HG03432 (cell line): ENCODE data around the gene PTPN9.
"Not testable (repeated sequence)": the region's sequence is repeated elsewhere in the genome, so short reads cannot be mapped to it uniquely, and the experiment has no call there.

Experiments
- ATAC-seq: cut with Tn5 transposase; IDR thresholded peaks from one replicate; pipeline ENCODE4 v1.9.1; 2021; ENCODE audit warnings: mild to moderate bottlenecking, moderate library complexity; ENCODE audit not compliant: unreplicated experiment

Gene PTPN9

DNA sequence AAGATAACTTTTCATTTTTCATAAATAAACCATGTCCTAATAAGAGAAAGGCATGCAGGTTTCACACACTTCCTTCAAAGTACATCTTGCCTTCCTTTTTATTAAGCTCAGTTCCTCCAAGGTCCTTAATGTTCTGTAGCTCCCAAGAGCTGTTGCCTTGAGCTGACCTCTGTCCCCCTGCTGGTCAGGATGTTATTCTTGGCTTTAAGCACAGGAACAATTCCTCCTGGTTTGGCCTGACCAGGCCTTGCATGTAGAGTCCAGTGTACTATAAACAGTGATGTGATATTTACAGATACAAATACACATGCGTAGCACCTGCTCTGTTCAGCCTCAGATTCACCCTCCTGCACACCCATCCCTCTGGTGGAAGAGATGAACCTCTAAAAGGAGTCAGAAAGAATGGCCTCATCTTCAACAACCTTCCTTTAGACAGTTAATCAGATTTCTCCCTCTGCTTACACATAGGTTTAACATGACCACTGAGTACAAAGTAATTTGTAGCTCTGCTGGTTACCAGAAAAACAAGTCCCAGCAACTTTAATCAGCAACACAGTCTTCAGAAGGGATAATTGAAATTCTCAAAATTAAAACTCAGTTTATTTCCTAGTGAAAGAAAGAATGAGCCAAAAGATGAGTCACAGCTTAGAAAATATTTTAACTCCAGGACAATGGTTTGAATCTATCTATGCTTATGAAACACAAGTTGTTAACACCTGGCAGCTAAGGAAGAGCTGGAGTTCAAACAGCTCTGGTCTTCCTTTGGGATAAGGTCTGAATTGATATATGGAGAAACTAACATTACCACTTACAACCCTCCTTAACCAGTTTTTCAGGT lies 46.5 kb downstream of the PTPN9 start:
- no peak for ATAC-seq

DNA sequence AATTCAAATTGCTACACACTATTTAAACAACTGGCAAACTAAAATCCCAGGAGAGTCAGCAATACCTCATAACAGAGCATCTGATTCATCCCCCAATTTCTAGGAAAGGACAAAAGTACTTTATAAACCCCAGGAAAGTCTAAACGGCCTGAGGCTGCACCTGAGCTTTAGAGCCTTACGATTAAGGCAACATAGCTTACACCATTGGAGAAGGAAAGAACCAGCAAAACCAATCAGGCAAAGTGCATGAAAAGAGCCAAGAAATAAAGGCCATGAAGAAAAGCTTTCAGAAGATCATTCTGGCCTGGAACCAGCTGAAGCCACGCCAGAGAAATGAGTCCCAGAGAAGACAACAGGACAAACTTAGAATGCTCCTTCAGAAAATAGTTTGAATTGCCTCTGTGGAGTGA lies 48.1 kb downstream of the PTPN9 start:
- ATAC-seq: no peak

DNA sequence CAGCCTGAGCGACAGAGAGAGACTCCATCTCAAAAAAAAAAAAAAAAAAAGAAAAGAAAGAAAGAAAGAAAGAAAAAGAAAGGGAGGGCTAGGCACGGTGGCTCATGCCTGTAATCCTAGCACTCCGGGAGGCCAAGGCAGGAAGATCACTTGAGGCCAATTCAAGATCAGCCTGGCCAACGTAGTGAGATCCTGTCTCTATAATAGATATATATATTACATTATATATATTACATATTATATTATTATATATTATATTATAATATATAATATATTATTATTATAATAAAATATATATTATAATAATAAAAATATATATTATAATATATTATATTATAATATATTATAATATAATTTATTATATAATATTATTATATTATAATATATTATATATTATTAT lies 48.9 kb downstream of the PTPN9 start:
- ATAC-seq: no peak

DNA sequence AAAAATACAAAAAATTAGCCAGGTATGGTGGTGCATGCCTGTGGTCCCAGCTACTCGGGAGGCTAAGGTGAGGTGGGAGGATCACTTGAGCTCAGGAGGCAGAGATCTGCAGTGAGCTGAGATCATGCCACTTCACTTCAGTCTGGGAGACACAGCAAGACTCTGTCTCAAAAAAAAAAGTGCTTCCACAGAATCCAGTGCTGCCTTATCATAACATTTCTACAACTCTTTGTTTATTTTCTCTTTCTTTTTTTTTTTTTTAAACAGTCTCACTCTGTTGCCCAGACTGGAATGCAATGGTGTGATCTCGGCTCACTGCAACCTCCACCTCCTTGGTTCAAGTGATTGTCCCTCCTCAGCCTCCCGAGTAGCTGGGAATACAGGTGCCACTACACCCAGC lies 53.4 kb downstream of the PTPN9 start:
- not testable (repeated sequence) for ATAC-seq

DNA sequence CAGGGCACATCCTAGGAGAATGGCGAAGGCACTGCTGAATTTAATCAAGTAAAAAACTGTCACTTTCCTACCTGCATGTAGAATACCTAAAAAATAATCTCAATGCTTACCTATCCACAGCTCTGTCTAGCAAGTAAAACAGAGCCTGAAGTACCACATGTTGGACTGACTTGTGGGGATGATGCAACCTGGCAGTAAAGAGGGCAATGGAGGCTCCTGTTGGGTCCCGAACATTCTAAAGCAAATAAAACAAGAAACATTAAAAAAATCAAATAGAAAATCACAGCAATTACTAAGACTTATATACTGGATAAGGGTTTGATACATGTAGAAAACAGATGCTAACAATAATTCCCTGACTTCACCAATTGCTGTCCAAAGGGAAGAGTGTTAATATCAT lies 56.1 kb downstream of the PTPN9 start:
- no peak for ATAC-seq

DNA sequence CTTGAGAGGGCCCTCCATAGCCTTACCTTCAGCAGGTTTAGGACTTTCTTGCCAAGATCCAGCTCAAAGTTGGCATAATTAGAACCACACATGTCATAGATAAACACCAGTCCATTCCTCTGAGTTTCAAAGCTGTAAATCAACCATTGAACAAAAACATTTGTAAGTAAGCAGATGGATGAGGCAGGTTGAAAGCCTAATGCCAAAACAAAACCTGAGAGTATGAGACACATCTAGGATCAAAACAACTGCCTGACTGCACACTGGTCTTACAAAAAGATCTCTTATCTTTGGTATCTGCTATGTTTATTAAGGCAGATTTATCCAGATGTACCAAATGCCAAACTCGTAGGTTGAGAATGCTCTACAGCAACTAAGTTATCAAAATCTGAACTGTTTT lies 61.9 kb downstream of the PTPN9 start:
- ATAC-seq: no peak

DNA sequence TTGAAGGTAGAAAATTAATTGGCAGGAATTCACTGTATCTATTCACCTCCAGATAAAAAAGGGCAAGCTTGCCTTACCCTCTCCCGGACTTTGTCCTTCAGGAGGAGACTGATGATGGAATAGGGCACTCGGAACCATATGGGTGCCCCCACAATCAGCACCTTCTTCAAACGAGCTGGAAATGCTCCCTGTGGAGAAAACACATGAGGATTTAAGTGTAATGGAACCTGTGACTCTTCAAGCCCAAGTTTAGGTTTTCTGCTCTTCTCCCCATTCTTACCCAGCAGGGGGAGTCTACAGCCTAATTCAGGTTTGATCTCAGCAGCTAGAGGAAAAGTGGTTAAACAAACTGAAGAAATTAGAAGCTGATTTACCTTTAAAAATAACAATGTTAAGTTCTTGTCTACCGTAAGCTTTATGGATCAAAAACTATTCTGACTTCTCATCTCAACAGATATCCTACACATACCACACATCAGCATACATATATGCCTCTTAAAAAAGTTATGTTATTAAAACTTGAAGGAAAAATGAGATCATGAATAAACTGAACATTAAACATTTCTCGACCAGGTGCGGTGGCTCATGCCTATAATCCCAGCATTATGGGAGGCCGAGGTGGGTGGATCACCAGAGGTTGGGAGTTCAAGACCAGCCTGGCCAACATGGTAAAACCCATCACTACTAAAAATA lies 70.1 kb downstream of the PTPN9 start:
- no peak for ATAC-seq

DNA sequence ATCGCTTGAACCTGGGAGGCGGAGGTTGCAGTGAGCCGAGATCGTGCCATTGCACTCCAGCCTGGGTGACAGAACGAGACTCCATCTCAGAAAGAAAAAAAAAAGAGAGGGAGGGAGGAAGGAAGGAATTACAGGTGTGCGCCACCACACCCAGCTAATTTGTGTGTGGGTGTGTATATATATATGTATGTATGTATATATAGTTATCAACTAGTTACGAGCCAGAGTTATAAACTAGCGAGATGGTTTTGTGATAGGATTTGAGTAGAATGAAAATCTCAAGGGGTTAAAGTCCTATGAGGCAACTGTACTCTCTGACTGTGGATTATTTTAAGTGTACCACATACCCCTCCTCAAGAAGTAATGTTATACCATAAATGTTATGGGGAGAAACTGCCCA lies 76.8 kb downstream of the PTPN9 start:
- ATAC-seq: no peak

DNA sequence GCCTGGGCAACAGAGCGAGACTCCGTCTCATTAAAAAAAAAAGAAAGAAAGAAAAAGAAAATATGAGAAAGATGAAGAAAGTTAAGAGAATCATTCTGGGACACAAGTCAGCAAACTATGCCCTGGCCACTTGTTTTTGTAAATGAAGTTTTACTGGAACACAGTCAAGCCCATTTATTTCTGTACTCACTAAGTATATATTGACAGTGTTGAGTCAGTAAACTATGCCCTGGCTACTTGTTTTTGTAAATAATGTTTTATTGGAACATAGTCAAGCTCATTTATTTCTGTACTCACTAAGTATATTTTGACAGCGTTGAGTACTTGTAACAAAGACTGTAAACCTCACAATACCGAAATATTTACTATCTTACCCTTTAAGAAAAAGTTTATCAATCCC lies 85.4 kb downstream of the PTPN9 start:
- ATAC-seq: no peak

DNA sequence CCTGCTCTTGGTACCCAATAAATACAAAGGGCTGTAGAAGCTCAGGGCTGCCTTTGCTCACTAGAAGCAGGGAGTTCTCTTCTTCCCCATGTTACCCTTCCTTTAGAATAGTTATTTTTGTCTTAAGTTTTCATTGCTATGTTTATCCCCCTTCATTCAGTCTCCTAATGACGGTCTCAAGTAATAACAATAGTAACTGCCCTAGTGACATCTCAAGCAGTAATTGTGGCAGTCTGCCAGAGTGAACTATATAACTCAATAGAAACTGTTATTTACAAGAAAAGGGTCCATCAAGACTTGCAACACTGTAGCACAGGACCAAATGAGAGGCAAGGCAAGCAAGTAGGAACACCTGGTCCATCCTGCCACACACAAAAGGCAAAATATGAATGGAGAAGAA lies 95.2 kb downstream of the PTPN9 start:
- ATAC-seq: no peak

DNA sequence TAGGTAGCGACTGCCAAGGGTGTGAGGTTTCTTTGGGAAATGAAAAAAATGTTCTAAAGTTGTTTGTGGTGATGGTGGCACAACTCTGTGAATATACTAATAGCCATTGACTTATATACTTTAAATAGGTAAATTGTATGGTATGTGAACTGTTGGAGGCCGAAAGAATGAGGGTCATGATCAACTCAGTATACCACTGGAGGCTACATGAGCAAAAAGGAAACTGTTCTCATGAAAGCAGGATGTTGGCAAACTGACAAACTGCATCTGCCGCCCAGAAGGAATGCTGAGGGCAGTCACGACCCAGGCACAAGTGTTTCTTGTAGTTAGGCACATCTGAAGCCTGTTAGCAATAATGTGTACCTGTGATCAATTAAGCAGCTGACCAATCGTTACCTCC lies 95.6 kb downstream of the PTPN9 start:
- not testable (repeated sequence) for ATAC-seq

DNA sequence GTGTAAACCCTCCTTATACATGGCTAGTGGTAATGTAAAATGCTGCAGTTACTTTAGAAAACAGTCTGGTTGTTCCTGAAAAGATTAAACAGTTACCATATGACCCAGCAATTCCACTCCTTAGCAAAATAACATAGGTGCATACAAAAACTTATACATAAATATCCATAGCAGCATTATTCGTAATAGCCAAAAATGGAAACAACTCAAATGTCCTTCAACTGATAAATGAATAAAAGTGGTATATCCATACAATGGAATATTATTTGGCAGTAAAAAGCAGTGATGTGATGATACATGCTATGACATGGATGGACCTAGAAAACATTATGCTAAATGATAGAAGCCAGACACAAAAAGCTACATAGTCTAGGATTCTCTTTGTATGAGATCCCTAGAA lies 96.0 kb downstream of the PTPN9 start:
- no peak for ATAC-seq

DNA sequence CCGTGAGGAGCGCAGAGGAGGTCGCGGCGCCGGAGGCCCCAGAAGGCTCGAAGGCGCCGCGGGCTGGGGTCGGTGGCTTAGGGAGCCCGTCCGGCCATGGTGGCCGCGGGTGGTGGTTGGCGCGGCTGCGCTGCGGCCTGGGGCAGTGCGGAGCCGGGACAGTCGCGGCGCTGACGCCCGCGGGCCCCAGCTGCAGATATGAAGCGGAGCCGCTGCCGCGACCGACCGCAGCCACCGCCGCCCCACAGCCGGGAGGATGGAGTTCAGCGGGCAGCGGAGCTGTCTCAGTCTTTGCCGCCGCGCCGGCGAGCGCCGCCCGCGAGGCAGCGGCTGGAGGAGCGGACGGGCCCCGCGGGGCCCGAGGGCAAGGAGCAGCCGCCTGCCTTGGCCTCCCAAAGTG lies 98.7 kb downstream of the PTPN9 start:
- ATAC-seq: not testable (repeated sequence)

DNA sequence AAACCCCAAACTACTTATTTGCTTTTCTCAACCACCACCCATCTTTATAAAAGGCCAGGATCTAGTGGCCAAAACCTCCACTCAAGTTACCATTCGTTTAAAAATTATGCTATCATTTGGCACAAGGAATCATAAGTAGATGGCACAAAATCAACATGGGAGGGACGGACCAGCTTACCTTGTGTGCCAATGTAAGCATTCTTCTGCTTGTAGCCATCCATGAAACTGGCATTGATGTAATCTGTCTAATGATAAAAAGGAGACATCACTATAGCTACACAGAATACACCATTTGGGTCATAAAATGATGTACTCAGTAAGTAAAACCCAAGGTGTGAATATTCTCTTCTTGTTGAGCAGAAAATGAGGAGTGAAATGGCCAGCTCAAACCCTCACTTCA lies 99.4 kb downstream of the PTPN9 start:
- ATAC-seq: no peak

DNA sequence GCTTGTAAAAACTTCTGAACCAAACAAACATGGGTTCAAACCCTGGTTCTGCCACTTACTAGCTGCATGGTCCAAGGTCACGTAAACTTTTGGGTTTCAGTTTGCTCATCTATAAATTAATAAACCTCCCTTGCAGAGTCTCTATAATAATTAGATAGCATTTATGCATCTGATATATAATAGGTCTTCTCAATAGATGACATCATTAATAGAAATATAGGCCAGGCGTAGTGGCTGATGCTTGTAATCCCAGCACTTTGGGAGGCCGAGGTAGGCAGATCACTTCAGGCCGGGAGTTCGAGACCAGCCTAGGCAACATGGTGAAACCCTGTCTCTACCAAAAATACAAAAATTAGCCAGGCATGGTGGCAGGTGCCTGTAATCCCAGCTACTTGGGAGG lies 102.0 kb downstream of the PTPN9 start:
- not testable (repeated sequence) for ATAC-seq

DNA sequence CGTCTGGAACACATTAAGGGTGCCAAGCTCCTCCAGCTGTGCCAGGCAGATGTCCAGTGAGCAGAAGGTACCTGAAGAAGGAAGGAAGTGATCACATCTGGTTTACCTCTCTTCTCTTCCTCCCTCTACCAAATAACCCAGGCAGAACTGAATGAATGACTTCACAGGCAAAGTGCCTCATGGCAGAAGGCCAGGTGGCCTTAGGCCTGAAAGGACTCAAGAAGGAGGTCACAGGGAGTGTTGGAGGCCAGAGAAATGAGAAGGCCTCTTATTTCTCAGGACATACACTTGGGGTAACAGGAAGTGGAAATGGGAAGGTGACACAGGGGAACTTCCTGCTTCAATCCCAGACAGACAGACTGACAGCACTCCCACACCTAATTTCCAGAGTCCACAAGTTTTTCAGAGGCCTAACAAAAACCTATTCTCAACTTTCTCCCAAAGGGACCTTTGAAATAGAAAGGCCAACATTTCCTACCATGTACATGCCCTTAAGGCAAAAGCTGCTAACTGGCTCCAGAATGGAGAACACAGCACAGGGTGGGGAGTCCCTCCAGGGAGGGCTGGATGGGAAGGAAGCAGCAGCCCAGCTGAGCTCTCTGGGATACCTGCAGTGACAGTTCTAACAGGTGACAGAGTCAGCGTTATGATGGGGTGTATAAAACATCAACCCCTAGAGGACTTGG lies 110.1 kb downstream of the PTPN9 start:
- no peak for ATAC-seq

DNA sequence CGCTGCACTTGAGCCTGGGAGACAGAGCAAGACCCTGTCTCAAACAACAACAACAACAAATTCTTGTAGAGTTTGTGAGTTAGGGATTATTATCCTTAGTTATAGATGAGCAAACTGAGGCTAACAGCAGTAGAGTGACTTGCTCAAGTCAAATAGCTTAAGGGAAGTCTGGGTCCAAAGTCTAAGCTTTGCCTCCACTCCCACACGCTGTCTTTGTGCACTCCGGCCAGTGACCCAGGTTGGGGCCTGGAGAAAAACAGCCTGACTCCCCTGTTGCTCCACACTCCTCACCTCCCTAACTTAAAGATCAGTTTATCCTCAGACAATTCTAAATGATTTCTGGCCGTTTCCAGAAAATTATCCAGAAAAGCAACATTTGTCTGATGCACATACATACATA lies 118.5 kb downstream of the PTPN9 start:
- ATAC-seq: no peak

DNA sequence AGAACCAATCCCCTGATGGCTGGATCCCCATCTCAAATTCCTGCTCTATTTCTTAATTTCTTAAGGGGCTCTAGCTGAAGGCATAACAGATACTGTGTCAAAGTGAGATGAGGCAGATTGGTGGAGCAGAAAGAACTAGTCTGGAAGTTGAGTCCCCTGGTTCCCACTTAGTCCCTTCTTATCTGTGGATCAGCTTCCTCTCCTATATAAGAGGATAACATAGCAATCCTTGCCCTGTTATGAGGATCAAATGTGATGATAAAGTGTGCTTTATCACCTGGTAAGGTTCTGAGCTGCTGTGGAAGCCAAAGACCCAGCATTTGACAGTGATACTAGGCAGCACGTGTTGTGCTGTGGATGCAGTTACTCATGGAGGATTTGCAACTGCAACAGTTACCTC lies 119.5 kb downstream of the PTPN9 start:
- no peak for ATAC-seq

DNA sequence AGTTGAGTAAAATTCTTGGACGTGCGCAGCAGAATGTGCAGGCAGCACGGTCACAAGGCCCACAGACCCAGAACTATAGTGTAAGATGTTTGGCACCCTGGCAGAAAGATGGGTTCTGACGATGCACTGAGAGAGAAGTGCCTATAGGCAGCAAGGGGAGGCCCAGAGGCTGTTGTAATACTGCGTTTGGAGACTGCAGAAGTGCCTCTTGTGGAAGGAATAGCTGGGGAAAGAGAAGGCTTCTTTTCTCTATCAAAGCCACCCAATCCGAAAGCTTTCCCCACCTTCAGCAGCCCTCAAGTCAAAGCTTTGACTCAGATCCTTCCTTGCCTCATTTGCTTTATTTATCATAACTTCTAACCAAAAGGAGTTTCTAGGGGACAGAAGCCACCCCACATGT lies 122.4 kb downstream of the PTPN9 start:
- no peak for ATAC-seq

DNA sequence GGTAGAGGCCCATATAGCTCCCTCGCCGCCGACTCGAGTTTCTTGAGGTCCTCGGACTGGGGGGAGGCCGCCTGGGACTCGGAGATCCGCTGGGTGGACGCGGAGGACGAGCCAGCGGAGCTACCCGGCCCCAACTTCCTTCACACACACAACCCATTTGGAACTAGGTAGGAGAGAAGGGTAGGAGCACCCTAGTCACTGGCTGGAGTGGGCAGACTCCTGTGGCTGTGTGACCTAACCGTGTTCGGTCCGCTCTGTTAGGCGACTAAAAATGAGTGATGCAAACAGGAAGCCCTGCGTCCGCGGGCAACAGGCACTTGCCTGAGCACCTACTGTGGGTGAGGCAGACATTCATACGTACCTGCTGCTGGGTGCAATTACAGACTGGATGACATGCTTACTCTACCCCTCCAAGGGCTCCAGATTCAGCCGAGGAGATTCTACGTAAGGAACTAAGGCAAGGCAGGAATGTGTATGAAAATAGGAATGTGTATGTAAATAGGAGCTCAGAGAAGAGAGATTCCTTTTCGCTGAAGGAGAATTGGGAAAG lies 123.1 kb downstream of the PTPN9 start:
- ATAC-seq: no peak

DNA sequence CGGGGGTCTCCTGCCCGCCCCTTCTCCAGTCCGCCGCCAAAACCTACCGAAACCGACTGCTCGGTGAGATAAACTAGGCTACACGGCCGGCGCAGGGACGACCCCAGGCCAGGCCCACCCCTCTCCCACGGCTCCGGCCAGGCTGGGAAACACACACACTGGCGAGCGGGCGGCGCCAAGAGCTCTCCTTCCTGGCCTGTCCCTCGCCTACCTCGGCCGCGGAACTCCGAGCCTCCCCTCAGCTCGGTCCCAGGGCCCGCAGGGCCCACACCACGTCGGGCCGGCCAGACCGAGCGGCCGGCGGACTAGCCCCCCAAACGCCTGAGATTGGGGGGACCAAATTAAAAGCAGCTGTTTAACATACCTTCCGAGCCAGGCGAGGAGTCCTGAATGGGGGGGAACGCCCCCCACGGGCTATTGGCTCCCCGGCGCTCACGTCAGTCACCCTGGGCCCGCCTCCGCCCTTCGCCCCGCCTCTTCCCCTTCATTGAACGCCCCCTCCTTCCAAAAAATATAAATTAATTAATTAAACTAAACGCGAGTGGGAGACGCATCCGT lies 123.6 kb downstream of the PTPN9 start:
- ATAC-seq: no peak
